WTC11 (cell line): ENCODE measurements around the gene SPATA4. TPM values are rescaled to one million over a fixed set of nuclear protein-coding genes. Genes with fewer than 3 reads are reported as not detected.

Source experiments
- ATAC-seq: fragments of 200-7000 bp; cut with Tn5 transposase; 2 replicates; pipeline ENCODE4 v1.10.0; 2021; ENCODE audit warnings: mild to moderate bottlenecking, moderate library complexity
- CTCF ChIA-PET: fragments of 300-600 bp; sonication (Branson Sonifier 250); formaldehyde crosslinking; loops from one replicate; lab custom pipeline; 2021; ENCODE audit warnings: antibody characterized with exemption; lab: Charles Lee
- POLR2A ChIA-PET: fragments of 350-600 bp; sonication (Branson Sonifier 250); formaldehyde crosslinking; loops from one replicate; lab custom pipeline; 2021; ENCODE audit warnings: antibody characterized with exemption; lab: Charles Lee
- DNase-seq: peaks from one replicate; pipeline ENCODE4 v3.0.0; 2021; ENCODE audit warnings: low spot score
- H3K27ac Mint-ChIP-seq: 2 replicates; pipeline ENCODE4 v1.8.0; 2021; ENCODE audit warnings: mixed read lengths
- H3K27me3 Mint-ChIP-seq: 2 replicates; pipeline ENCODE4 v1.8.0; 2021; ENCODE audit warnings: low read depth, mild to moderate bottlenecking, moderate library complexity, mixed read lengths
- H3K36me3 Mint-ChIP-seq: 2 replicates; pipeline ENCODE4 v1.8.0; 2021; ENCODE audit warnings: mixed read lengths
- H3K4me1 Mint-ChIP-seq: 2 replicates; pipeline ENCODE4 v1.8.0; 2022; ENCODE audit warnings: mixed read lengths
- H3K4me3 Mint-ChIP-seq: 2 replicates; pipeline ENCODE4 v1.8.0; 2021; ENCODE audit warnings: mild to moderate bottlenecking, moderate library complexity, mixed read lengths
- H3K9me3 Mint-ChIP-seq: 2 replicates; pipeline ENCODE4 v1.8.0; 2021; ENCODE audit warnings: mixed read lengths
- FOXK1 ChIP-seq: sonication (generic); formaldehyde crosslinking; IDR thresholded peaks from 2 replicates; pipeline ENCODE4 v1.8.0; 2022; ENCODE audit warnings: mild to moderate bottlenecking, moderate library complexity, missing genetic modification reagents
- GABPB1 ChIP-seq: sonication (generic); formaldehyde crosslinking; IDR thresholded peaks from 2 replicates; pipeline ENCODE4 v1.8.1; 2023; ENCODE audit warnings: mild to moderate bottlenecking, missing genetic modification reagents
- GRHL2 ChIP-seq: fragments of 250-450 bp; sonication (Bioruptor Pico); IDR thresholded peaks from 2 replicates; pipeline ENCODE4 v1.8.0; 2022; ENCODE audit warnings: mild to moderate bottlenecking, moderate library complexity; ENCODE audit not compliant: insufficient replicate concordance, severe bottlenecking
- KAT7 ChIP-seq: sonication (generic); formaldehyde crosslinking; IDR thresholded peaks from 2 replicates; pipeline ENCODE4 v1.8.1; 2023; ENCODE audit warnings: missing genetic modification reagents, mild to moderate bottlenecking, borderline replicate concordance
- MXD4 ChIP-seq: fragments of 250-450 bp; sonication (Bioruptor Pico); IDR thresholded peaks from 2 replicates; pipeline ENCODE4 v1.8.0; 2021; ENCODE audit warnings: mild to moderate bottlenecking, moderate library complexity, borderline replicate concordance
- NR3C1 ChIP-seq: sonication (generic); formaldehyde crosslinking; conservative IDR thresholded peaks from 2 replicates; pipeline ENCODE4 v1.8.1; 2023; ENCODE audit warnings: low read depth, mild to moderate bottlenecking, missing genetic modification reagents
- ZNF138 ChIP-seq: sonication (generic); formaldehyde crosslinking; conservative IDR thresholded peaks from 2 replicates; pipeline ENCODE4 v1.8.1; 2022; ENCODE audit warnings: mild to moderate bottlenecking, moderate library complexity, missing genetic modification reagents
- ZNF219 ChIP-seq: sonication (generic); formaldehyde crosslinking; IDR thresholded peaks from 2 replicates; pipeline ENCODE4 v1.8.0; 2023; ENCODE audit warnings: missing genetic modification reagents, mild to moderate bottlenecking, borderline replicate concordance
- total RNA-seq: library from RNA; stranded (reverse); gene quantifications from 3 replicates; pipeline ENCODE4 v1.2.3, GENCODE V29; 2021
- TF ChIP-seq, protein P1 (sequence below): fragments of 250-450 bp; sonication (Bioruptor Pico); IDR thresholded peaks from 2 replicates; pipeline ENCODE4 v2.1.2; 2022; ENCODE audit warnings: mild to moderate bottlenecking, moderate library complexity
- TF ChIP-seq, protein P2 (sequence below): fragments of 250-450 bp; sonication (Bioruptor Pico); IDR thresholded peaks from 2 replicates; pipeline ENCODE4 v1.9.0; 2021; ENCODE audit warnings: mild to moderate bottlenecking
- TF ChIP-seq, protein P3 (sequence below): sonication (generic); formaldehyde crosslinking; IDR thresholded peaks from 2 replicates; pipeline ENCODE4 v1.8.0; 2023; ENCODE audit warnings: missing genetic modification reagents
- TF ChIP-seq, protein P4 (sequence below): sonication (generic); formaldehyde crosslinking; IDR thresholded peaks from 2 replicates; pipeline ENCODE4 v1.8.1; 2022; ENCODE audit warnings: low read depth, mild to moderate bottlenecking, moderate library complexity, missing genetic modification reagents, borderline replicate concordance
- TF ChIP-seq, protein P5 (sequence below): sonication (generic); formaldehyde crosslinking; IDR thresholded peaks from 2 replicates; pipeline ENCODE4 v1.8.0; 2022; ENCODE audit warnings: mild to moderate bottlenecking, missing genetic modification reagents
- TF ChIP-seq, protein P6 (sequence below): sonication (generic); formaldehyde crosslinking; IDR thresholded peaks from 2 replicates; pipeline ENCODE4 v1.8.0; 2023; ENCODE audit warnings: missing genetic modification reagents, mild to moderate bottlenecking, borderline replicate concordance
- TF ChIP-seq, protein P7 (sequence below): sonication (generic); formaldehyde crosslinking; IDR thresholded peaks from 2 replicates; pipeline ENCODE4 v1.8.1; 2023; ENCODE audit warnings: mild to moderate bottlenecking, missing genetic modification reagents

The SPATA4 gene
- total RNA-seq, 1 experiment from 2014 or later = not detected

DNA sequence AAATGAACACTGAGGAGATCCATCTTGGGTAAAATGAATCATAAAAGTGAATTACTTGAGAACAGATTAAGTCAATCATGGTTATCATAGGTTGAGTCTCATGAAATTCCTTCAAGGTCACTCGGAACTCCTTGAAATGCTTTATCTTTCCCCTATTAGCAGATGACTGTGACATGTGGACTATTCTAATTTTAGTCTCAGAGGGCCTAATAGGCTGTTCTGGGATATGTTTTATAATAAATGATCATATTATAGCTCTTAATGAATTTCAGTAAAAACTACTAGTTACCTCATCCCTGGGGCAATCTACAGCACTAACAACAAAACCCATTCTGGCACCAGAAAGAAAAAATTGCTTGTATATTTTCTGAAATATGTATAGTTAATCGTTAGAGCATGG lies 44.7 kb downstream of the SPATA4 start:
- POLR2A ChIA-PET = interaction anchor here (0.6 kb wide), 1 partner anchor 122 kb away, joined by 6 read pairs; no protein-coding TSS in a partner anchor
- no peaks in the 10 kb centered on the region for H3K4me1 Mint-ChIP-seq
- DNase-seq = no peak
- no peak overlapping the region for H3K27ac Mint-ChIP-seq
- H3K4me3 Mint-ChIP-seq = no peak overlapping the region
- H3K27me3 Mint-ChIP-seq = no peaks in the 10 kb centered on the region
- CTCF ChIA-PET = interaction anchor here (1.0 kb wide), 2 partner anchors 127 to 190 kb away, joined by 6 to 11 read pairs; no protein-coding TSS in a partner anchor
- no peak for TF ChIP-seq FOXK1 (CRISPR knock-in tag)
- TF ChIP-seq, protein P1, sequence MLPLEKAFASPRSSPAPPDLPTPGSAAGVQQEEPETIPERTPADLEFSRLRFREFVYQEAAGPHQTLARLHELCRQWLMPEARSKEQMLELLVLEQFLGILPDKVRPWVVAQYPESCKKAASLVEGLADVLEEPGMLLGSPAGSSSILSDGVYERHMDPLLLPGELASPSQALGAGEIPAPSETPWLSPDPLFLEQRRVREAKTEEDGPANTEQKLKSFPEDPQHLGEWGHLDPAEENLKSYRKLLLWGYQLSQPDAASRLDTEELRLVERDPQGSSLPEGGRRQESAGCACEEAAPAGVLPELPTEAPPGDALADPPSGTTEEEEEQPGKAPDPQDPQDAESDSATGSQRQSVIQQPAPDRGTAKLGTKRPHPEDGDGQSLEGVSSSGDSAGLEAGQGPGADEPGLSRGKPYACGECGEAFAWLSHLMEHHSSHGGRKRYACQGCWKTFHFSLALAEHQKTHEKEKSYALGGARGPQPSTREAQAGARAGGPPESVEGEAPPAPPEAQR = no peak
- TF ChIP-seq, protein P2, sequence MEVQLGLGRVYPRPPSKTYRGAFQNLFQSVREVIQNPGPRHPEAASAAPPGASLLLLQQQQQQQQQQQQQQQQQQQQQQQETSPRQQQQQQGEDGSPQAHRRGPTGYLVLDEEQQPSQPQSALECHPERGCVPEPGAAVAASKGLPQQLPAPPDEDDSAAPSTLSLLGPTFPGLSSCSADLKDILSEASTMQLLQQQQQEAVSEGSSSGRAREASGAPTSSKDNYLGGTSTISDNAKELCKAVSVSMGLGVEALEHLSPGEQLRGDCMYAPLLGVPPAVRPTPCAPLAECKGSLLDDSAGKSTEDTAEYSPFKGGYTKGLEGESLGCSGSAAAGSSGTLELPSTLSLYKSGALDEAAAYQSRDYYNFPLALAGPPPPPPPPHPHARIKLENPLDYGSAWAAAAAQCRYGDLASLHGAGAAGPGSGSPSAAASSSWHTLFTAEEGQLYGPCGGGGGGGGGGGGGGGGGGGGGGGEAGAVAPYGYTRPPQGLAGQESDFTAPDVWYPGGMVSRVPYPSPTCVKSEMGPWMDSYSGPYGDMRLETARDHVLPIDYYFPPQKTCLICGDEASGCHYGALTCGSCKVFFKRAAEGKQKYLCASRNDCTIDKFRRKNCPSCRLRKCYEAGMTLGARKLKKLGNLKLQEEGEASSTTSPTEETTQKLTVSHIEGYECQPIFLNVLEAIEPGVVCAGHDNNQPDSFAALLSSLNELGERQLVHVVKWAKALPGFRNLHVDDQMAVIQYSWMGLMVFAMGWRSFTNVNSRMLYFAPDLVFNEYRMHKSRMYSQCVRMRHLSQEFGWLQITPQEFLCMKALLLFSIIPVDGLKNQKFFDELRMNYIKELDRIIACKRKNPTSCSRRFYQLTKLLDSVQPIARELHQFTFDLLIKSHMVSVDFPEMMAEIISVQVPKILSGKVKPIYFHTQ (CRISPR knock-in tag) = no peak
- no peak for TF ChIP-seq ZNF138
- no peak for TF ChIP-seq NR3C1 (CRISPR knock-in tag)
- TF ChIP-seq, protein P3, sequence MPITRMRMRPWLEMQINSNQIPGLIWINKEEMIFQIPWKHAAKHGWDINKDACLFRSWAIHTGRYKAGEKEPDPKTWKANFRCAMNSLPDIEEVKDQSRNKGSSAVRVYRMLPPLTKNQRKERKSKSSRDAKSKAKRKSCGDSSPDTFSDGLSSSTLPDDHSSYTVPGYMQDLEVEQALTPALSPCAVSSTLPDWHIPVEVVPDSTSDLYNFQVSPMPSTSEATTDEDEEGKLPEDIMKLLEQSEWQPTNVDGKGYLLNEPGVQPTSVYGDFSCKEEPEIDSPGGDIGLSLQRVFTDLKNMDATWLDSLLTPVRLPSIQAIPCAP (CRISPR knock-in tag) = no peak
- TF ChIP-seq GABPB1 (CRISPR knock-in tag) = no peak
- TF ChIP-seq, protein P4, sequence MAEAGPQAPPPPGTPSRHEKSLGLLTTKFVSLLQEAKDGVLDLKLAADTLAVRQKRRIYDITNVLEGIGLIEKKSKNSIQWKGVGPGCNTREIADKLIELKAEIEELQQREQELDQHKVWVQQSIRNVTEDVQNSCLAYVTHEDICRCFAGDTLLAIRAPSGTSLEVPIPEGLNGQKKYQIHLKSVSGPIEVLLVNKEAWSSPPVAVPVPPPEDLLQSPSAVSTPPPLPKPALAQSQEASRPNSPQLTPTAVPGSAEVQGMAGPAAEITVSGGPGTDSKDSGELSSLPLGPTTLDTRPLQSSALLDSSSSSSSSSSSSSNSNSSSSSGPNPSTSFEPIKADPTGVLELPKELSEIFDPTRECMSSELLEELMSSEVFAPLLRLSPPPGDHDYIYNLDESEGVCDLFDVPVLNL = no peak
- H3K9me3 Mint-ChIP-seq = no peaks in the 10 kb centered on the region
- no peaks in the 10 kb centered on the region for H3K36me3 Mint-ChIP-seq
- ATAC-seq = no peak

DNA sequence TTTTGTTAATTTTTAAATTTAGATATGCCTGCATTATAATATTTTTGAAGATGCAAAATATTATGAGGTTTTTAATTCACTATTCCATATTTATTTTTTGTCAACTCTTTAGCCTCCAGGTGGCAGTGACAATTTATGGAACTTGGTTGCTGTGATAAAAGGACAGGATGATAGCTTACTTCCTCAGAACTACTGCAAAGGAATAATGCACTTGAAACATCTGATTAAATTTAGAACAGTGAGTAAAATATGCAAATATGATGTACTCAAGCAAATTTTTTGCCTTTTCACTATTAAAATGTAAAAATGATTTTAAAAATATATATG lies 45.1 kb downstream of the SPATA4 start:
- TF ChIP-seq MXD4 (no peak), FOXK1 (CRISPR knock-in tag) (no peak), GRHL2 (CRISPR knock-in tag) (no peak), KAT7 (CRISPR knock-in tag) (no peak), ZNF219 (CRISPR knock-in tag) (no peak)
- TF ChIP-seq, protein P5, sequence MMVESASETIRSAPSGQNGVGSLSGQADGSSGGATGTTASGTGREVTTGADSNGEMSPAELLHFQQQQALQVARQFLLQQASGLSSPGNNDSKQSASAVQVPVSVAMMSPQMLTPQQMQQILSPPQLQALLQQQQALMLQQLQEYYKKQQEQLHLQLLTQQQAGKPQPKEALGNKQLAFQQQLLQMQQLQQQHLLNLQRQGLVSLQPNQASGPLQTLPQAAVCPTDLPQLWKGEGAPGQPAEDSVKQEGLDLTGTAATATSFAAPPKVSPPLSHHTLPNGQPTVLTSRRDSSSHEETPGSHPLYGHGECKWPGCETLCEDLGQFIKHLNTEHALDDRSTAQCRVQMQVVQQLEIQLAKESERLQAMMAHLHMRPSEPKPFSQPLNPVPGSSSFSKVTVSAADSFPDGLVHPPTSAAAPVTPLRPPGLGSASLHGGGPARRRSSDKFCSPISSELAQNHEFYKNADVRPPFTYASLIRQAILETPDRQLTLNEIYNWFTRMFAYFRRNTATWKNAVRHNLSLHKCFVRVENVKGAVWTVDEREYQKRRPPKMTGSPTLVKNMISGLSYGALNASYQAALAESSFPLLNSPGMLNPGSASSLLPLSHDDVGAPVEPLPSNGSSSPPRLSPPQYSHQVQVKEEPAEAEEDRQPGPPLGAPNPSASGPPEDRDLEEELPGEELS (CRISPR knock-in tag) = no peak
- TF ChIP-seq, protein P6, sequence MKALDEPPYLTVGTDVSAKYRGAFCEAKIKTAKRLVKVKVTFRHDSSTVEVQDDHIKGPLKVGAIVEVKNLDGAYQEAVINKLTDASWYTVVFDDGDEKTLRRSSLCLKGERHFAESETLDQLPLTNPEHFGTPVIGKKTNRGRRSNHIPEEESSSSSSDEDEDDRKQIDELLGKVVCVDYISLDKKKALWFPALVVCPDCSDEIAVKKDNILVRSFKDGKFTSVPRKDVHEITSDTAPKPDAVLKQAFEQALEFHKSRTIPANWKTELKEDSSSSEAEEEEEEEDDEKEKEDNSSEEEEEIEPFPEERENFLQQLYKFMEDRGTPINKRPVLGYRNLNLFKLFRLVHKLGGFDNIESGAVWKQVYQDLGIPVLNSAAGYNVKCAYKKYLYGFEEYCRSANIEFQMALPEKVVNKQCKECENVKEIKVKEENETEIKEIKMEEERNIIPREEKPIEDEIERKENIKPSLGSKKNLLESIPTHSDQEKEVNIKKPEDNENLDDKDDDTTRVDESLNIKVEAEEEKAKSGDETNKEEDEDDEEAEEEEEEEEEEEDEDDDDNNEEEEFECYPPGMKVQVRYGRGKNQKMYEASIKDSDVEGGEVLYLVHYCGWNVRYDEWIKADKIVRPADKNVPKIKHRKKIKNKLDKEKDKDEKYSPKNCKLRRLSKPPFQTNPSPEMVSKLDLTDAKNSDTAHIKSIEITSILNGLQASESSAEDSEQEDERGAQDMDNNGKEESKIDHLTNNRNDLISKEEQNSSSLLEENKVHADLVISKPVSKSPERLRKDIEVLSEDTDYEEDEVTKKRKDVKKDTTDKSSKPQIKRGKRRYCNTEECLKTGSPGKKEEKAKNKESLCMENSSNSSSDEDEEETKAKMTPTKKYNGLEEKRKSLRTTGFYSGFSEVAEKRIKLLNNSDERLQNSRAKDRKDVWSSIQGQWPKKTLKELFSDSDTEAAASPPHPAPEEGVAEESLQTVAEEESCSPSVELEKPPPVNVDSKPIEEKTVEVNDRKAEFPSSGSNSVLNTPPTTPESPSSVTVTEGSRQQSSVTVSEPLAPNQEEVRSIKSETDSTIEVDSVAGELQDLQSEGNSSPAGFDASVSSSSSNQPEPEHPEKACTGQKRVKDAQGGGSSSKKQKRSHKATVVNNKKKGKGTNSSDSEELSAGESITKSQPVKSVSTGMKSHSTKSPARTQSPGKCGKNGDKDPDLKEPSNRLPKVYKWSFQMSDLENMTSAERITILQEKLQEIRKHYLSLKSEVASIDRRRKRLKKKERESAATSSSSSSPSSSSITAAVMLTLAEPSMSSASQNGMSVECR = no peak
- TF ChIP-seq, protein P7, sequence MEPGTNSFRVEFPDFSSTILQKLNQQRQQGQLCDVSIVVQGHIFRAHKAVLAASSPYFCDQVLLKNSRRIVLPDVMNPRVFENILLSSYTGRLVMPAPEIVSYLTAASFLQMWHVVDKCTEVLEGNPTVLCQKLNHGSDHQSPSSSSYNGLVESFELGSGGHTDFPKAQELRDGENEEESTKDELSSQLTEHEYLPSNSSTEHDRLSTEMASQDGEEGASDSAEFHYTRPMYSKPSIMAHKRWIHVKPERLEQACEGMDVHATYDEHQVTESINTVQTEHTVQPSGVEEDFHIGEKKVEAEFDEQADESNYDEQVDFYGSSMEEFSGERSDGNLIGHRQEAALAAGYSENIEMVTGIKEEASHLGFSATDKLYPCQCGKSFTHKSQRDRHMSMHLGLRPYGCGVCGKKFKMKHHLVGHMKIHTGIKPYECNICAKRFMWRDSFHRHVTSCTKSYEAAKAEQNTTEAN (CRISPR knock-in tag) = no peak
- Mint-ChIP-seq H3K4me3 (no peak overlapping the region), H3K36me3 (no peaks in the 10 kb centered on the region), H3K4me1 (no peaks in the 10 kb centered on the region), H3K9me3 (no peaks in the 10 kb centered on the region), H3K27ac (no peak overlapping the region), H3K27me3 (no peaks in the 10 kb centered on the region)
- ChIA-PET POLR2A (no interaction called here), CTCF (interaction anchor here (1.0 kb wide), 2 partner anchors 127 to 190 kb away, joined by 6 to 11 read pairs; no protein-coding TSS in a partner anchor)
- ATAC-seq = no peak
- DNase-seq = no peak
